LNCAP (cell line): ENCODE measurements around the gene KAT6B.

ENCODE experiments used
- CTCF ChIP-seq: fragments of 450-650 bp; IDR thresholded peaks from 2 replicates; pipeline ENCODE4 v1.5.1; 2017; ENCODE audit warnings: mild to moderate bottlenecking

The KAT6B gene

GRCh38 chr10:74898201-74898976 lies 72.0 kb downstream of the KAT6B start:
- no peak for TF ChIP-seq CTCF

DNA sequence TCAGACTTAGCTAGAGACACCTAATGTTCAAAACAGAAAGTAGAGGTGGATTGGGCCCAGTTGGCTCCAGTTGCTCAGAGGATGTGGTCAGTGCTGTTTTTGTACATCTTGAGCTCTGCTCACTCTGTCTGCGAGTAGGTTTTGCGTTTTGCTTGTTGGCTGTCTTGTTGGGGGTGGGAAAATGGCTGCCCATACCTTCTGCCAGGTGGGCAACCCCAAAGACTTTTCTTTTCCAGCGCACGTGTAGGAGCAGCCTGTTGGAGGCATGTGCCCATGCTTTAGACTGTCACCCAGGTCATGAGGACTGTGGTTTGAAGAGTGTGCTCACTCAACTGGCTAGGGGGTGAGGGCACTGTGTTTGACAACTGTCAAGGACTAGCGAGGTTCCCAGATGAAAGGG lies 73.9 kb downstream of the KAT6B start:
- no peak for TF ChIP-seq CTCF

DNA sequence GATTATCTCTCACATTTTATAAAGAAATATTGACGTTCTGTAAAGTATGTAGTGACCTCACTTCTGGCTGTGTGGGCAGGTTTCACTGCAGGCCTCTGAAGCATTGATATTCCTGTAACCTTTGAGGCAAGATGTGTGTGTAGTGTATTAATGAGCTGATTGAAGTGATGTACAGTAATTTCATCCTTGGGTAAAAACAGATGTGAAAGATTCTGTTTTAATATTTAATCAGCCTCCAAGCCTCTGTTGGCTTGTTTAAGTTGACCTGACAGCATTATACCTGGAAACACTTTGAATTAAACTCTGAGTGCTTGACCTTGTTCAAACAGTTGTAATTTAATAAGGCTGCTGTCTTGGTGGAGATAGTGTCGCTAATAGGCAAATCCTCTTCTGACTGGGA lies 74.9 kb downstream of the KAT6B start:
- TF ChIP-seq CTCF: no peak

GRCh38 chr10:74901867-74902450 lies 75.6 kb downstream of the KAT6B start:
- TF ChIP-seq CTCF: no peak

DNA sequence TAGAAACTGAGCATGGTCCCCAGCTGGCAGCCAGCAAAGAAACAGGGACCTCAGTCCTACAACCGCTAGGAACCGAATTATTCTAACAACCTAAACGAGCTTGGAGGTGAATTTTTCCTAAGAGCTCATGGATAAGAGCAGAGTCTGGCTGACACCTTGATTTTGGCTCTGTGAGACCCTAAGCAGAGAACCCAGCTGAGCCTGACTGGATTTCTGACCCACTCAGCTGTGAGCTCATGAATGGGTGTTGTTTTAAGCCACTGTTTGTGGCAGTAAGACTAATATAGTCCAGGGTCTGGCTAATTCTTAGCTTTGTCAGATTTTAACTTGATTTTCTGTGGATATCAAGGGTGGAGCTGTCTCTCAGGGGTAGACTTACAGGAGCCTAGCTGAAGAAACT lies 77.1 kb downstream of the KAT6B start:
- no peak for TF ChIP-seq CTCF

DNA sequence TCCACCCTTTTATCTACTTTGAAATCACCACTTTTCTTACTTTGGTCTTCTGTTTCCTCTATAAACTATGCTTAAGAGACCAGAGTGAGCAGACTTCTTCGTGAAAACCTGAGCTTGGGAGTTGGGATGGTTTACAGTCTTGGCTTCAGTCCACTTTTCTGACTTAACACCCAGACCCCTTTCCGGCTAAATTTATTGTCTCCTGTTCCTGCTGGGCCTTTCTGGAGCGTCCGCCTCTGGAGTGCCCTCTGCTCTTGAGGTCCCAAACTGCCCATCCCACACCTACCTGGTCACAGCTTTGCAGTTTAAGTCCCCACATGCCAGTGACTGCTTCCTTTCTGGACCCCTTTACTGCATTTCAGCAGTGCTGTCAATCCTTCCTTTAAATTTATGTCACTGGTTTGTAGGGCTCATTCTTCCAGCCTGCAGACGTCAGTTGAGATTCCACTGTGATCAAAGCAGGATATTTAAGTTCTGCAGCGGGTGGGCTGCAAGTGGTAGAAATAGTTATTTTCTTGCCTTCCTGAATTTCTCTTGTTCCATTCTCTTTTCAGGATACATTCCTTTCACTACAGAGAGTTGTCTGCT lies 80.3 kb downstream of the KAT6B start:
- no peak for TF ChIP-seq CTCF

DNA sequence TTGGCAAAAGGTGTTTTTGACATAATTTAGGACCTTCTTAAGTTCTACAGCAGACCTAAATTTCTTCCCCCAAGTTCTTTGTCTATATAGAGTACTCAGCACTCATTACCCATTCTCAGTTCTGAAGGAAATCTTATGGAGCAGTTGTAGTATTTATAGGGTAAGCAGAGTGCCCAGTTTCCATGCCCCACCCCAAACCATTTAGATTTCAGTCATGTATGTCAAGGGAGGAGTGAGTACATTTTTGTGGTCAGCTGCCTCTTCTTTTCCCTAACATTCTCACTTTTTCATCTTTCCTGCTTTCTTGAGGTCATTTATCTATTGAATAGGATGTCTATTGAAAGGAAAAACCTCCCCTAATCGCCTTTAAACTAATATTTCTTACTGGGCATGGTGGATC lies 83.3 kb downstream of the KAT6B start:
- no peak for TF ChIP-seq CTCF
